ENCODE results near the gene RGSL1.

The RGSL1 gene

DNA sequence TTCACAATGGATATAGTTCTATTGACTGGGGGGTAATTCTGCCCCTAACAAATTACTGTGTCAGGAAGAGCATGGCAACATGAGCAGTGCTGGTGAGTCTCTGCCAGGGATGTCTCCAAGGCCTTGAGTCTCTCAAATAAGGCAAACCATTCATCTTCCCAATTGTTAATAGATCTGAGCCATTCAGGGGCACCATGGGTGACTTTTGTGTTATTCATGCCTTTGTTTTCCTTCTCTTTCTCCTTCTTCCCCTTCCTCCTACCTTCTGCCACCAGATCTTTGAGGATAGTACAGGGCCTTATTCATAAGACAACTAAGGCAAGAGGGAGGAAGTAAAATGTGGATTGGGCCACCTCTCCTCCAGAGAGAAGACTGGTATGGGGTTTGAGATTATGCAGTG, at the start of gene RGSL1:
Gene RGSL1 (plus strand): TSS at position 60 of the 400 bp plus-strand sequence. CDS start 20 bp downstream, at position 80.
- no peak for DNase-seq (ENCODE audit: low spot score)

DNA sequence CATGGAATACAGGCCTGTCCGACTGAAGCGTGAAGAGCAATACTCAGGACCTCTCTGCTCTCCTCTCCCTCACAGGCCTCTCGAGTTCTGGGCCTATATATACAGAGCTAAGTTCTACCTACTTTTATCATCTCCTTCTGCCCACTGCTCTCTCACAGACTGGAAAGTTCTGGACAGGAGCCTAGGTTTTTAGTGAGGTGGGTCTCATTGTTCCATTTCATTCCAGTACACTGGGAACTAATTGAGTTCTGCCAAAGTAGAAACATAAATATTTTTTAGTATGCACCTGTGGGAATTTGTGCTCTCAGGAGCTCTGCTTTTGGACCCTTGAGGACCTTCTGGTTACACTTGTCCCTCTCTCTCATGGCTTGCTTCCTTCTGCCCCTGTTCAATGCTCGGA, 49.4 kb upstream of the RGSL1 start, which contains the start of gene TEDDM1:
Gene TEDDM1 (minus strand): TSS at position 101 of the 400 bp plus-strand sequence. CDS start 182 bp downstream, outside the sequence.
- DNase-seq (ENCODE audit: low spot score) = no peak

DNA sequence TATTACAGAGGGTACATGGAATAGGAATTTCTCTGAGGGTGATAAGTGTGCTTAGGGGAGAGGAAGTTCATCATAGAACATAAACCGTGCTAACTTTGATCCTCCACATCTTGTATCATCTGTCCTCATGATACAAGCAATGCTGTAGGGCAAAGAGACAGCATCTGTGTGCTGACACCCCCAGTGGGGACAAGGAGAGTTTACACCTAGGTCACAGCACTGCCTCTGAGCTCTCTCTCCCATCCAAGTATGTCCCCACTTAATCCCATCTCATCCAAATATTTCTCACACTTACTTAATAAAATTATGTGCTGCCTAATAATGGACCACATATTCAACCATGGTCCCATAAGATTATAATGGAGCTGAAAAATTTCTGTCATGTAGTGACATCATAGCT, 45.2 kb upstream of the RGSL1 start:
- no peak for DNase-seq (ENCODE audit: low spot score)

DNA sequence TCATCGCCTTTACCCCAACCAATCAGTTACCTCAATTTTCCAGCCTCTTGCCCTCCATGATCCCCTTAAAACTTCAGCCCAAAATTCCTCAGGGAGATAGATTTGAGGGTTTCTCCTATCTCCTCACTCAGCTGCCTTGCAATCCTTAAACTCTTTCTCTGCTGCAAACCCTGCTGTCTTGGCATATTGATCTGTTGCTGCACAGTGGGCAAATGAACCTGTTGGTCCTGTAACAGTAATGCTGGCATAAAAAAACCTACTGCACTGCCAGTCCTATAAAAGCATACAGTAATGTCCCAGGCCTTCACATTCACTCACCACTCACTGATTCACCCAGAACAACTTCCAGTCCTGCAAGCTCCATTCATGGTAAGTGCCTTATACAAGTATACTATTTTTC, 44.4 kb upstream of the RGSL1 start:
- DNase-seq (ENCODE audit: low spot score) = no peak

DNA sequence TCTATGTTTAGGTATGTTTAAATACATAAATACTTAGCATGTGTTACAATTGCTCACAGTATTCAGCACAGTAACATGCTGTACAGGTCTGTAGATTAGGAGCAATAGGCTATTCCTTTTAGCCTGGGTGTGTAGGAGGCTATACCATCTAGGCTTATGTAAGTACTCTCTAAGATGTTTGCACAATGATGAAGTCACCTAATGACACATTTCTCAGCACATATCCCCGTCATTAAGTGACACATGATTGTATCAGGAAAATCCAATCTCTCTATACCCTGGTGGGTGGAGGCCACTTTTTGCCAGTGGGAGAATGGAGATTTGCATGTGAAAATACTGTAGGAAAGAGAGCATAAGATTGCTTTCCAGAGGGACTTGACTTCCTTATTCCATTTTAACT, 43.9 kb upstream of the RGSL1 start:
- DNase-seq (ENCODE audit: low spot score) = no peak

DNA sequence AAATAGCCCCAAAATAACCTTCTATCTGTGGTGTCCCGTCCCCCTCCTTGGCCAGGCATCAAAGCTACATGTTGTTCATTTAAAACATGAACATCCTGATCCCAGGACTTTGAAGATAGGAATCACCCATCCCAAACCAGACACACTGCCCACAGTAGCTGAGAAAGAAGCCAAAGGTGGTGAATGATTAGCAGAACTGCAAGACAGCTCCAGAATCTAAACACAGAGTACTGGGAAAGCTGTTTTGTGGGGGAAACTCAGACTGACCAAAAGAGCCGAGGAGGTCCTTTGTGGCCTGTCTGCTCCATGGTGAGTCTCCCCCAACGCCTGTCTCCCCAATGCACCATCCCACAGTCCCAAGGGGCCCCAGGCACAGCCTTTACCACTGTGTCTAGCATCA, 42.2 kb upstream of the RGSL1 start:
- DNase-seq (ENCODE audit: low spot score) = no peak

DNA sequence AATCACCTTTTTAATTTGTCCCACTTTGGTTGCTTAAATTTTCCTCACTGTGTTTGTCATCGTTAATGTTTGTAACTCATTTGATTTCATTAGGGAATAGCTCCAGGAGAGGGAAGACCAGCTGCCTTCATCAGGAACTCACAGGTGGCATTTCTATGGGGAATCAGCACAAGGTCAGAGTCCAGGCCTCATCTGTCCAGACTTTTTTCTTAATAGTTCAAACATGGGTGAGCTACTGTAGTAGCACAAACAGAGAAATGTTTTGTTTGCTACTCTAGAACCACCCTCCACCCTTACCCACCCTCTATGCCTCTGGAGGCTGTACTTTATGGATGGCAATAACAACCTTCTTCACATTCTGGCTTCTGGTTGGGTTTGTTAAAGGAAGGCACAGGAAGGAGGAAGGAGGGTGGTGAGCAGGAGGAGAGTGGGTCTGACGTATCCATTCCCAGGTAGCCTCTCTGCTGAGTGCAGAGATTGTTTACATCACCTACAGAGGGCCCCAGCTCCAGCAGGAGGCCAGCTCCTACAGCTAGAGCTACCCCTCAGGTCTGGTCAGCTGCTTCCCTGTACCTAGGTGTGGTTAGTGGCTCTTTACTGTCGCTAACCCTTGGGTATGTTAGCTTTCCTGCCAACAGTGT, 41.4 kb upstream of the RGSL1 start:
- no peak for DNase-seq (ENCODE audit: low spot score)

DNA sequence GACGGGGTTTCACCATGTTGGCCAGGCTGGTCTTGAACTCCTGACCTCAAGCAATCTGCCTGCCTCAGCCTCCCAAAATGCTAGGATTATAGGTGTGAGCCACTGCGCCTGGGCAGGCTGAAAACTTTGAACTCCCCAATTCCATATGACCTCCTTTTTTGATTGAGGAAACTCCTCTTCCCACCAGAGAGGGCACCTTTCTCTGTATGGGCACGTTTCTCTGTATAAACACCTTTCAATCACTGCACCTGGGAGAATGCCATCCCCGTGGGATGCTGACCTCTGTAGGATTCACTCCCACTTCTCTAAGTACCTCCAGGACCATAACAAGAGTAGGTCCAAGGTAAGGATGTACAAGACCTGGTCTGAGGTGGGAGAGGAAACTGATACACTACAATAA, 39.8 kb upstream of the RGSL1 start:
- DNase-seq (ENCODE audit: low spot score) = no peak

DNA sequence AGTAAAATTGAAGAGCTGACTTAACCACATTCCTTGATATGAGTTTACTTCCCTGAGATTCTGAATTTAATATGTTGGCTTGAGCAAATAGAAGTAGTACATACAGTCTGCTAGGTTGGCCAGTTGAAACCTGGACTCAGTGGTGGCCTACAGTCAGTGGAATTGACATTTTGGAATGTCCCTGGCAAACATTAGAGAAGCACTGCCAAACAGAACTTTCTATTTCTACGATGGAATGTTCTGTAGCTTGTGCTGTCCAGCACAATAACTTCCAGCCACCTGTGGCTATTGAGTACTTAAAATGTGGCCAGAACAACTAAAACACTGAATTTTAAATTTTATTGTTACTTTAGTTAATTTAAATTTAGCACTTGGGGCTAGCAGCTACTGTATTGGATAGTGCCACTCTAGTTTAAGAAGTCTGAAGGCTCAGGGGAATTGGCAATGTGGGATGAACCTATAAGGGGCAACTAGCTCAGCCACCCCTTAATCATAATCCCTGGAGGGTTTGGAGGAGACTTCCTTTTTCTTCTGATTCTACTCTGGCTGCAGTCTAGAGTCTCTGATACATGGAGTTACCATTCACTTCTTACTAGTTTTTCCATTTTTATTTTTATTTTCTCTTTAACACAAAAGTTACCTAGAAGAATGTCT, 39.2 kb upstream of the RGSL1 start:
- no peak for DNase-seq (ENCODE audit: low spot score)

DNA sequence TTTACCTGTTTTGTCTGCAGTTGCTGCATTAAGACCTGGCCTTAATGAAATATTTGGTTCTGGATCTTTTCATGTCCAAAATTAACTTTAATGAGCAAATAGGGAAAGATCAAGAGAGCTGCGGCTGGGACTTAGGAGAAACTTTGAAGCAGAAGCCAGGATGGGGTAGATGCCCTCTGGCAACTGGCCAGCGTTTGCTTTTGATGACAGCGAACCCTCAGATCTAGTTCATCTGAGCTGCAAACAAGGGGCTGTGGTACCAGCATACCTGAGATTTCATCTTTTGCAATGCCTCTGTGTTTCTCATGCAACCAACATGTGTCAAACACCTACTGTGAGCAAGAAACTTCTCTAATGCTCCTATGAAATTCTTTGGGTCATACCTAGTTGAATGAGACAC, 36.5 kb upstream of the RGSL1 start:
- DNase-seq (ENCODE audit: low spot score) = no peak

DNA sequence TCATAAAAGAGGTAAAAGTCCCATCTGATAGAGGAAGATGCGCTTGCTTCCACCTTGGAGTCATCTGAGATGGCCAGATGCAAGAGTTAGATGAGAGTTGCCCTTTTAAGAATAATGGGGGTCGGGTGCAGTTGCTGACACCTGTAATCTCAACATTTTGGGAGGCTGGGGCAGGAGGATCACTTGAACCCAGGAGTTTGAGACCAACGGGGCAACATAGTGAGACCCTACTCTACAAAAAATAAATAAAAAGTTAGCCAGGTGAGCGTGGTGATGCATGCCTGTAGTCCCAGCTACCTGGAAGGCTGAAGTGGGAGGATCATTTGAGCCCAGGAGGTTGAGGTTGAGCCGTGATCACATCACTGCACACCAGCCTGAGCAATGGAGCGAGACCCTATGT, 36.0 kb upstream of the RGSL1 start:
- DNase-seq (ENCODE audit: low spot score) = no peak

DNA sequence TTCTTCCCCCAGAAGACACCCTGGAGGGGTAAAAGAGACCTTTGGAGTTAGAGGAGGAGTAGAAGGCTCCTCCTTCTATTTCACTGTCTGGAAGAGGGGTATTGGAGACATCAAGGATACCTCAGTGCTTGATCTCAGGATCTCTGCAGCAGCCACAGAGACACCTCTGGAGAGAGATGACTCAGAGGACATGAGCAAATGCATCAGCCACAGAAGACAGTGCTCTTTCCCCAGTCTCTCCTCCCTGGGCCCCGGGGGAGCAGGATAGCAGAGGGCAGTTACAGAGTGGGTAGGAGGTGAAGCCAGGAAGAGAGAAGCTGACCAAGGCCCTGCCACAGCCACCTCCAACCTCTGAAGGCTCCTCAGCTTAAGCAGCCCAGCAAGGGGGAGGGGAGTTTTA, 34.2 kb upstream of the RGSL1 start:
- no peak for DNase-seq (ENCODE audit: low spot score)

DNA sequence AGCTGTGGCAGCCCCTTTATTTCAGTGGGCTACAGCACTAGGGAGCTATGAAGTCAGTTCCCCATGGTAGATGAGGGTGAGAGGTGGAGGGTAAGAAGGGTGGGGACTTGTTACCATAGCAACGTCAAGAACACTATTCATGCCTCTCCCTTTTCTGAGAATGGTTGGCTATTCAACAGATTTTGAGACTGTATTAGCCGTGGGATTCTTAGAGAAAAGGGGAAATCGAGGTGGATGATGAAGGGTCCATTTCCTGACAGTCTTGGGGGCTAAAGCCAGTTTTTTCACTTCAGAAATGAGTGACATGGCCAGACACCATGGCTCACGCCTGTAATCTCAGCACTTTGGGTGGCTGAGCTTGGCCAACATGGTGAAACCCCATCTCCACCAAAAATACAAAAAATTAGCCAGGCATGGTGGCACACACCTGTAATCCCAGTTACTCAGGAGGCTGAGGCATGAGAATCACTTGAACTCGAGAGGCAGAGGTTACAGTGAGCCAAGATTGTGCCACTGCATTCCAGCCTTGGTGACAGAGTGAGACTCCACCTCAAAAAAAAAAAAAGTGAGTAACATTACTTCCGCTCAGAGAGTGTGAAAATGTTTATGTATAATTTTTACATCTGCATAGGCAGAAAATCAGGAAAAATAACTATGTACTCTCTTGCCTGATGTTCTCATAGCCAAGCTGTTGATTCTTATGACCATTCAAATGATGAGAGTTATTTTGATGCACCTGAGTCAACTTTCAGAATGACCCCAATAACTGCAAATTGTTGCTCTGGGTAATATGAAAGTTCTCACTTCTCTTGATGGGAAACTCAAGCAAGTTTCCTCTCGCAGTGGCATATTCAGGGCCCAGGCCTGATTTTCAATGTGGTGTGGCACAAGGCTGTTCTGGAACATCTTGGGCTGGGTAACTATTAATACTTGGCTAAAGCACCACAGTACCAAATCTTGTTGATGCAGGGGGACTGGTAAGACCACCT, 23.2 kb upstream of the RGSL1 start:
- DNase-seq (ENCODE audit: low spot score) = no peak

DNA sequence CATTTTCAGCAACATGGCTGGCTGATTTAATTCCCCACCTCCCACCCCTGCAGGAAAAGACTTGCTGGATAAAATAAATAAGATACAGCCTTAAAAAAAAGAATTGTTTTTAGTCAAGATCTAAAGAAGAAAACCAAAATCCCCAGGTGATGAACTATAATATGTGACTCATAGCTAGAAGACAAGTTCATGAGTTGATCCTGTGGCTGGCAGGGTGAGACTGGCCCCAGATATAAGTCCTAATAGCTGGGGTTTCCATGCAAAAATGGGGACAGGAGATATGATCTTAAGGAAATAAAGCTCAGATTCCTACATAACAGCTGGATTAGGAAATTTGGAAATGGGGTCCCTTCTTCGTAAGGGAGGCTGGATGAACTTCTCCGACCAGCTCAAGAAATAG, 21.9 kb upstream of the RGSL1 start:
- DNase-seq (ENCODE audit: low spot score) = no peak

DNA sequence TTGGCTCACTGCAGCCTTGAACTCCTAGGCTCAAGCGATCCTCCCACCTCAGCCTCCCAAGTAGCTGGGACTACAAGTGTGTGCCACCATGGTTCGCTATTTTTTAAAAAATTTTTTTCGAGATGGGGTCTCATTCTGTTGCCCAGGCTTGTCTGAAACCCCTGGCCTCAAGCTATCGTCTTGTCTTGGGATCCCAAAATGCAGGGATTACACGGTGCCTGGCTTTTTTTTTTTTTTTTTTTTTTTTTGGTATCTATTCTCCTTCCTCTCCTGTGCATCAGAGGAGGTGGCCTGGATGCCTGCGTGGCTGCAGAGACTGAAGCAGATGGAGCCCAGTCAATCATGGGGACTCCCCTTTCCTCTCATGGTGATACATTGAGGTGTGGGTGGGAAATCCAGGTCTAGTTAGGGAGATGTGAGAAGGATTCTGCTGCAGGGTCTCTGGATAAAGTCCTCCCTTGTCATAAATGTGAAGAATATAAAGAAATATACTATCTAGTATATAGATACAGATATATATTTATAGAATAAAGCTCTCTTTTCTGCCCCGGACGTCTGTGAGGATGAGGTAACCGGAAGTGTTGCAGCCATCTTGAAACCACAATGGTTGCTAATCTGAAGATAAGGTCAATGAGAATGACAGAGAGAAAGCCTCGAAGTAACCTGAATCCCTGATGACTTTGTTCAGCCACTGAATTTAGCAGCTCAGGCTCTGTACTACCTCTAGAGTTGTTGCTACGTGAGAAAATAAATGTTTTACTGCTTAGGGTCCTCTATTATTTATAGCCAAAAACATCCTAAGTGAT, 19.5 kb upstream of the RGSL1 start:
- DNase-seq (ENCODE audit: low spot score) = no peak

DNA sequence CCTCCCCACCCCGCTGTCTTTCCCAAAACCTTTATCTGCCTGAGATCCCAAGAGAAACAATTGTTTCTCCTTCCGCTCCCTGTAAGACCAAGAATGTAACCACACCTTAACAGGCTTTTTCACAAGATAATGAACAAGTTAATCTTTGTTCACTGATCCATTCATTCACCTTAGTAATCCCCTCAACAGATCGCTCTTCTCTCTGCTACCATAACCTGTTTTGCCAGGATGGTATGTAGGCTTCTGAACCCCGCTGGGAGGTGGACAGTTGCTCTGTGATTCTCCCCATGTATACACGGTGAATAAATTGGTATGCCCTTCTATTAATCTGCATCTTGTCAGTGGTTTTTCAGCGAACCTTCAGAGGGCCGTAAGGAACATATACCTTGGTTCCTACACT, 18.7 kb upstream of the RGSL1 start:
- DNase-seq (ENCODE audit: low spot score) = no peak

DNA sequence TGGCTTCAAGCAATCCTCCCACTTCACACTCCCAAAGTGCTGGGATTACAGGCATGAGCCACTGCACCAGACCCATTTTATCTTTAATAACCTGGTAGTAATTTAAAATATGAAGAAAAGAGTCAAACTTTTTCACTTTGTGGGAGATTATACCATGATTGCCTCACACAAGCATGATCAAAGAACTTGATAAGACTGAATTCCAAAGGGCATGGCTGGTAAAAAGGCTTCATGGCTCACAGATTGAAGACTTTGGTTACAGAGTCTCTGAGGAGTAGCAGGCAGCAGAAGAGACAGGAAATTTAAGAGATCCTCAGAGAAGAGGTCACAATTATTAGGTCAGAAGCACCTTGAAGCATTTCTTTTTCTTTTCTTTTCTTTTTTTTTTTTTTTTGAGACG, 16.4 kb upstream of the RGSL1 start:
- DNase-seq (ENCODE audit: low spot score) = no peak

DNA sequence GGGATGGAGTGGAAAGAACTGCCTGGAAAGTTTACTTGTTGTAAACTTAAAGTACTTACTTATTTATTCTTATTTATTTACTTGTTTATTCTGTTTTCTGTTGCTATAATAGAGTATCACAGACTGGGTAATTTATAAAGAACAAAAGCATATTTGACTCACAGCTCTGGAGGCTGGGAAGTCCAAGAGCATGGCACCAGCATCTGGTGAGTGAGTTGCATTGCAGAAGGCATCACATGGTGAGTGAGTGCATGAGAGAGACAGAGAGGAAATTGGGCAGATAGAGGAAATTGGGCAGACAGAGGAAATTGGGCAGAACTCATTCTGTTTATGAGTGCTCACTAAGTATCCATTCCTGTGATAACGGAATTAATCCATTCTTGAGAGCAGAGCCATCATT, 11.6 kb upstream of the RGSL1 start:
- DNase-seq (ENCODE audit: low spot score) = no peak

DNA sequence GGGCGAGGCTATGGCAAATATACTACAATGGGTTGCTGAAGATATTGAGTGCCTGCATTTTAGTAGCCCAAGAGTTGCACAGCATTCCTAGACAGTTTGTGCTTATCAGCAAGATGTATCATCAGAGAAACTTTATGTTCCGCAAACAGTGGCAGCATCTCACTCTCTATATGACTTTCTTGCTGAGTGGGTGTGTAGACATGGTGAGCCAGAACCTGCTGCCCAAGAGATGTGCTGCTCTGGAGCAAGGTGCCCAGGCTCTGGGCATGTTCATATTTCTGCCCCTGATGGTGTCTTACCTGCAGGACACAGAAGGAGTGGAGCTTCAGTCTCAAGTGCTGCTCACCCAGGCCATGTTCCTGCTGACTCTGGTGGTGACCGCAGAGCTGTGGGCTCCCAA, 8.2 kb upstream of the RGSL1 start:
- no peak for DNase-seq (ENCODE audit: low spot score)

DNA sequence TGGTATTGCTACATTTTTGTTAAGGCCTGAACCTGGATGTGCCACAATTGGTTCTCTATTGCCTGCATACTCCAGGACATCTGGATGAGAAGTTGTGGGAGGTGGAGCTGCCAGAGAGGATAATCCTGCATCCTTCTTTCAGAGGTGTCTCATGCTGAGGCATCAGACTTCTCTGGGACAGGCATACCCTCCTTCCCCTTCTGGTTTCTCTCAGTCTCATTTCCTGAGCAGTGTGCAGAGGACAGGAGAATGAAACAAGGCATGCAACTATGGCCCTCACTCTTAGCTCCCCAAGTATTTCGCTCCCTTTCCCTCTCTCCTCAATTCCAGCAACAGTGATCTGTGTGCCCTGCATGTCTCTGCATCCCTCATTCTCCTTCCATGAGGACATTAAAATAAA, 7.6 kb upstream of the RGSL1 start:
- DNase-seq (ENCODE audit: low spot score) = no peak

DNA sequence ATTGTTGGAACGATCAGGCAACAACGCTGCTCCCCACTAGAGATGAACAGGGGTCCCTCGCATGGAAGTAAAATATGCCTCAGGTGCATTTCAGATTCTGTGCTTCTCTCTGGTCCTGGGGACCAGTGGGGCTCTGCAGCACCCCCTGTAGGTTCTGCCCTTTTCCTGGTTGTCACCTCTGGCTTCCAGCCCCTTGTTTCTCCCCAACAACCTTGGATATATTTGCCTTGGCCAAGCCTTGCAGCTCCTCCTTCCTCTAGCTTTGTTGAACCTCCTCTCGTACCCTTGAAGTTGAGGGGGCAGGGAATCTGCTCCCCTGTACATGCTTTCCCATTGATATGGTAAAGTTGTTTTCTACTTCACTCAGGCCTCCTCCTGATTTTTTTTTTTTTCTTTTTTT, 5.4 kb upstream of the RGSL1 start:
- no peak for DNase-seq (ENCODE audit: low spot score)

Data from SW480 (cell line).